IMR-90 (cell line): ENCODE measurements around the gene LDLRAD3. TPM values are rescaled to one million over a fixed set of nuclear protein-coding genes. Genes with fewer than 3 reads are reported as not detected.
A peak's percentile ranks its signal among the peaks of the same experiment; 100 is the strongest.

ENCODE experiments used
- ATAC-seq: fragments of 200-7000 bp; cut with Tn5 transposase; 2 replicates; pipeline ENCODE4 v1.9.1; 2020; ENCODE audit warnings: low read depth, mild to moderate bottlenecking, moderate library complexity
- BruUV-seq: library from RNA; stranded (reverse); fragments of 400-500 nt; replicated peaks from 2 replicates; lab custom pipeline; 2021; lab: Mats Ljungman, UMichigan
- CTCF ChIA-PET: fragments of 300-600 bp; formaldehyde crosslinking; extraction: SDS; loops from one replicate; lab custom pipeline; 2021; ENCODE audit warnings: antibody characterized with exemption; lab: Yijun Ruan, JAX
- POLR2A ChIA-PET: fragments of 300-600 bp; sonication (Branson Sonifier 250); formaldehyde crosslinking; loops from one replicate; lab custom pipeline; 2022; ENCODE audit warnings: antibody characterized with exemption; ENCODE audit not compliant: unreplicated experiment; lab: Charles Lee
- DNase-seq: peaks from one replicate; pipeline ENCODE4 v3.0.0; 2013
- H2AFZ ChIP-seq: replicated peaks from 2 replicates; pipeline ENCODE3; 2013; ENCODE audit warnings: low read length, mild to moderate bottlenecking; ENCODE audit not compliant: poor library complexity
- H2AK5ac ChIP-seq: 2 replicates; pipeline ENCODE4 v1.6.1; 2013; ENCODE audit warnings: low read depth, low read length, inconsistent platforms
- H2AK9ac ChIP-seq: replicated peaks from 2 replicates; pipeline ENCODE3; 2013; ENCODE audit warnings: mild to moderate bottlenecking, low read depth, low read length, moderate library complexity; ENCODE audit not compliant: poor library complexity
- H2BK120ac ChIP-seq: 2 replicates; pipeline ENCODE4 v1.6.1; 2013; ENCODE audit warnings: low read depth, low read length, inconsistent platforms
- H2BK15ac ChIP-seq: 3 replicates; pipeline ENCODE4 v1.6.1; 2013; ENCODE audit warnings: low read depth, low read length, inconsistent platforms
- H2BK20ac ChIP-seq: 2 replicates; pipeline ENCODE4 v1.6.1; 2013; ENCODE audit warnings: low read depth, mild to moderate bottlenecking, inconsistent platforms, low read length, moderate library complexity
- H2BK5ac ChIP-seq: 2 replicates; pipeline ENCODE4 v1.6.1; 2013; ENCODE audit warnings: mild to moderate bottlenecking, low read depth, low read length, inconsistent platforms; ENCODE audit not compliant: poor library complexity, severe bottlenecking
- H3K14ac ChIP-seq: replicated peaks from 2 replicates; pipeline ENCODE4 v1.6.1; 2013; ENCODE audit warnings: low read depth, low read length, inconsistent platforms
- H3K18ac ChIP-seq: 2 replicates; pipeline ENCODE4 v1.6.1; 2013; ENCODE audit warnings: low read depth, low read length, control low read depth
- H3K23ac ChIP-seq: 2 replicates; pipeline ENCODE4 v1.6.1; 2013; ENCODE audit warnings: low read depth, low read length, inconsistent platforms
- H3K27ac ChIP-seq: 2 replicates; pipeline ENCODE4 v1.5.1; 2013; ENCODE audit warnings: mild to moderate bottlenecking, control low read depth, low read length; ENCODE audit not compliant: insufficient read depth
- H3K27me3 ChIP-seq: 2 replicates; pipeline ENCODE4 v1.6.1; 2013; ENCODE audit warnings: low read length; ENCODE audit not compliant: control insufficient read depth, insufficient read depth
- H3K36me3 ChIP-seq: 2 replicates; pipeline ENCODE4 v1.6.1; 2013; ENCODE audit warnings: low read length, mixed read lengths; ENCODE audit not compliant: control insufficient read depth, insufficient read depth
- H3K4ac ChIP-seq: 2 replicates; pipeline ENCODE4 v1.6.1; 2013; ENCODE audit warnings: low read depth, low read length, inconsistent platforms
- H3K4me1 ChIP-seq: 2 replicates; pipeline ENCODE4 v1.6.1; 2013; ENCODE audit warnings: low read length, mixed read lengths; ENCODE audit not compliant: control insufficient read depth, insufficient read depth
- H3K4me2 ChIP-seq: 2 replicates; pipeline ENCODE4 v1.6.1; 2013; ENCODE audit warnings: low read depth, mild to moderate bottlenecking, control low read depth, low read length, moderate library complexity
- H3K4me3 ChIP-seq: 2 replicates; pipeline ENCODE4 v1.5.1; 2013; ENCODE audit warnings: low read depth, mild to moderate bottlenecking, control low read depth, low read length, moderate library complexity; ENCODE audit not compliant: insufficient read depth
- H3K56ac ChIP-seq: 2 replicates; pipeline ENCODE4 v1.6.1; 2013; ENCODE audit warnings: low read length, inconsistent platforms; ENCODE audit not compliant: insufficient read depth; ENCODE audit errors: extremely low read depth
- H3K79me1 ChIP-seq, 2 experiments: 2 replicates each; pipeline ENCODE4 v1.6.1; 2013; ENCODE audit warnings: low read length in 2 of 2, inconsistent platforms in 1 of 2, low read depth in 1 of 2
- H3K9ac ChIP-seq: 2 replicates; pipeline ENCODE4 v1.6.1; 2013; ENCODE audit warnings: low read depth, low read length, control low read depth
- H3K9me1 ChIP-seq: 2 replicates; pipeline ENCODE4 v1.6.1; 2013; ENCODE audit warnings: low read length, inconsistent platforms; ENCODE audit not compliant: insufficient read depth
- H3K9me3 ChIP-seq: 2 replicates; pipeline ENCODE4 v1.6.1; 2013; ENCODE audit warnings: low read length; ENCODE audit not compliant: control insufficient read depth, insufficient read depth
- H4K20me1 ChIP-seq: 2 replicates; pipeline ENCODE4 v1.6.1; 2013; ENCODE audit warnings: low read length, inconsistent platforms; ENCODE audit not compliant: insufficient read depth
- H4K5ac ChIP-seq: 2 replicates; pipeline ENCODE4 v1.6.1; 2013; ENCODE audit warnings: mild to moderate bottlenecking, low read depth, low read length, control low read depth
- H4K8ac ChIP-seq, 2 experiments: 2 replicates each; pipeline ENCODE4 v1.6.1; 2013; ENCODE audit warnings: low read depth in 2 of 2, low read length in 2 of 2, control low read depth in 1 of 2, inconsistent platforms in 1 of 2
- H4K91ac ChIP-seq: 2 replicates; pipeline ENCODE4 v1.6.1; 2013; ENCODE audit warnings: low read depth, low read length, inconsistent platforms; ENCODE audit not compliant: insufficient read depth
- ELK1 ChIP-seq: fragments of 150-350 bp; IDR thresholded peaks from 2 replicates; pipeline ENCODE4 v1.6.1; 2016; ENCODE audit warnings: low read depth, mild to moderate bottlenecking, low read length, moderate library complexity, borderline replicate concordance
- FOS ChIP-seq: fragments of 150-350 bp; IDR thresholded peaks from 2 replicates; pipeline ENCODE4 v1.6.1; 2016; ENCODE audit warnings: low read depth, low read length
- MAFK ChIP-seq: IDR thresholded peaks from 2 replicates; pipeline ENCODE4 v1.6.1; 2012; ENCODE audit warnings: low read depth, low read length, improper control_type of control experiment
- NFE2L2 ChIP-seq: fragments of 150-350 bp; IDR thresholded peaks from 2 replicates; pipeline ENCODE4 v1.6.1; 2016; ENCODE audit warnings: low read depth, mild to moderate bottlenecking, low read length
- RFX5 ChIP-seq: IDR thresholded peaks from 2 replicates; pipeline ENCODE4 v1.8.0; 2012; ENCODE audit warnings: low read depth, mild to moderate bottlenecking, low read length, moderate library complexity
- WGBS, 2 experiments: methylation state at CpG; one replicate each; pipeline versions ENCODE4 v1.1.5 to v1.1.7; 2013; ENCODE audit warnings: missing lambda C conversion rate in 2 of 2; ENCODE audit not compliant: insufficient read length in 1 of 2; ENCODE audit errors: extremely low coverage in 2 of 2; 5-methylcytosine and 5-hydroxymethylcytosine counted together
- dilution Hi-C: fragments of 300-500 bp; cut with HindIII; formaldehyde crosslinking; loops from one replicate; pipeline ENCODE4 v1.14.3; 2018; ENCODE audit warnings: low sequenced_read_pairs; ENCODE audit not compliant: unreplicated experiment
- in situ Hi-C: fragments of 300-500 bp; cut with MboI; formaldehyde crosslinking; loops from 3 replicates; pipeline ENCODE4 v1.14.3; 2019; ENCODE audit warnings: low sequenced_read_pairs, inconsistent platforms, mixed read lengths
- intact Hi-C: fragments of 100-400 bp; cut with micrococcal nuclease; formaldehyde crosslinking; loops from 2 replicates; pipeline ENCODE4 v1.10.0; 2022
- polyA plus RNA-seq, 3 experiments: library from polyadenylated mRNA; depleted of rRNA; stranded (reverse); fragments of >200 nt; gene quantifications; 2 replicates each; pipeline ENCODE4 v1.2.3, GENCODE V29; 2012; ENCODE audit warnings: low replicate concordance in 1 of 3
- total RNA-seq: library from RNA; depleted of rRNA; stranded (reverse); fragments of >200 nt; gene quantifications from 2 replicates; pipeline ENCODE4 v1.2.3, GENCODE V29; 2012

LDLRAD3 gene
- total and polyA plus RNA-seq, 2 of the 4 experiments (the other 2 are of a cell fraction): 2.7 to 6.4 TPM

- H2BK120ac ChIP-seq: no peak overlapping the region
- ATAC-seq (no peak), DNase-seq (no peak)
- TF ChIP-seq NFE2L2 (no peak), RFX5 (no peak), MAFK (no peak), ELK1 (no peak), FOS (no peak)
- no TSS peak for BruUV-seq
- no peak overlapping the region for H4K5ac ChIP-seq
- H2BK5ac ChIP-seq: no peak overlapping the region
- H3K56ac ChIP-seq: no peak overlapping the region
- no peak overlapping the region for H3K18ac ChIP-seq
- no peak overlapping the region for H2AFZ ChIP-seq
- 0 out of 2 replicates have a peak, but pooled peaks cover 5% of the 10 kb centered on the region for H4K20me1 ChIP-seq
- no peaks in the 10 kb centered on the region for H3K36me3 ChIP-seq
- POLR2A ChIA-PET: no interaction called here
- H2BK20ac ChIP-seq: no peak overlapping the region
- intact Hi-C loops (no loop called here), dilution Hi-C loops (no loop called here), in situ Hi-C loops (no loop called here)
- CTCF ChIA-PET: no interaction called here
- peaks cover 4 to 36% of the 10 kb centered on the region in 2 experiments for H3K79me1 ChIP-seq
- H3K9me1 ChIP-seq: peaks cover 9% of the 10 kb centered on the region
- H3K27ac ChIP-seq: no peak overlapping the region
- no peak overlapping the region for H2BK15ac ChIP-seq
- WGBS, 2 experiments: 41% methylated on average over 4 of the region's 8 CpGs; no CpG with 5 or more reads in 1 of the 2 experiments
- no peak overlapping the region for H4K91ac ChIP-seq
- H3K23ac ChIP-seq: no peak overlapping the region
- H3K14ac ChIP-seq: peak overlapping the region; percentile 62; the same call in 1 of the 2 replicates
- H2AK5ac ChIP-seq: no peak overlapping the region
- H3K9ac ChIP-seq: no peak overlapping the region
- H3K4me1 ChIP-seq: peaks cover 6% of the 10 kb centered on the region; the same call in 1 of the 2 replicates
- H2AK9ac ChIP-seq: no peak overlapping the region
- 0 out of 2 replicates have a peak overlapping the region, but pooled peaks have one; percentile 37 for H3K4ac ChIP-seq
- H3K27me3 ChIP-seq: no peaks in the 10 kb centered on the region
- no peak overlapping the region for H3K4me3 ChIP-seq
- H3K9me3 ChIP-seq: no peaks in the 10 kb centered on the region
- no peak overlapping the region for H3K4me2 ChIP-seq
- peak overlapping the region in 1 of 2 experiments; percentile 47; a peak in 1 of 4 replicates for H4K8ac ChIP-seq
Observed at GRCh38 chr11:35982061-35982460, 38.2 kb downstream of the LDLRAD3 start.
